HG02970 (cell line): ENCODE data around the gene RDH13.
"Not testable (repeated sequence)": the region's sequence is repeated elsewhere in the genome, so short reads cannot be mapped to it uniquely, and the experiment has no call there.

Experiments
- ATAC-seq: cut with Tn5 transposase; IDR thresholded peaks from one replicate; pipeline ENCODE4 v1.9.1; 2021; ENCODE audit warnings: mild to moderate bottlenecking, moderate library complexity, moderate number of reproducible peaks; ENCODE audit not compliant: unreplicated experiment, low FRiP score

RDH13 gene, protein sequence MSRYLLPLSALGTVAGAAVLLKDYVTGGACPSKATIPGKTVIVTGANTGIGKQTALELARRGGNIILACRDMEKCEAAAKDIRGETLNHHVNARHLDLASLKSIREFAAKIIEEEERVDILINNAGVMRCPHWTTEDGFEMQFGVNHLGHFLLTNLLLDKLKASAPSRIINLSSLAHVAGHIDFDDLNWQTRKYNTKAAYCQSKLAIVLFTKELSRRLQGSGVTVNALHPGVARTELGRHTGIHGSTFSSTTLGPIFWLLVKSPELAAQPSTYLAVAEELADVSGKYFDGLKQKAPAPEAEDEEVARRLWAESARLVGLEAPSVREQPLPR

GRCh38 chr19:55062735-55063491, at the start of gene RDH13:
RDH13 (minus strand) TSS chr19:55063148; CDS start chr19:55063032, 116 bp downstream.
- peak; percentile 89 for ATAC-seq

DNA sequence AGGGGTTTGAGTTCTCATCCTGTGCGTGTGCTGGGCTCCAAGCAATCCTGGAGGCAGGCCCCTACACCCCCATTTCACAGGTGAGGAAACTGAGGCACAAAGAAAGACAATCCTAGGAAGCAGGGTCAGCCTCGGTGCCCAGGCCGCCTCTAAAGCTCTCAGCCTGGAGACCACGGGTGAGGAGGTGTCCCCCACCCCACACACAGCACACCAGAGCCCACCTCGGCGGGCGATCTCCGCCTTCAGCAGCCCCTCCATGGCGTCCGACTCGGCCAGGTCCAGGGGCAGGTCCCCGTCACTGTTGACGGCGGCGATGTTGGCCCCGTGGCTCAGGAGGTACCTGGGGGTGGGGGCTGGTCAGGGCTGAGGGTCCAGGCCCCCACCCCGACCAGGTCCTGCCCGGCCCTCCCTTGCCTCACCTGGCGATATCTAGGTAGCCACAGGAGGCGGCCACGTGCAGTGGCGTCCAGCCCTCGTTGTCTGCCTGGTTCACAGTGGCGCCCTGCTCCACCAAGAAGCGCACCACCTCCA, 49.4 kb upstream of the RDH13 start:
- ATAC-seq = no peak

GRCh38 chr19:55111238-55111831, 48.4 kb upstream of the RDH13 start:
- no peak for ATAC-seq

GRCh38 chr19:55109527-55110291, 46.8 kb upstream of the RDH13 start:
- no peak for ATAC-seq

GRCh38 chr19:55107252-55107651, 44.3 kb upstream of the RDH13 start:
- ATAC-seq = not testable (repeated sequence)

DNA sequence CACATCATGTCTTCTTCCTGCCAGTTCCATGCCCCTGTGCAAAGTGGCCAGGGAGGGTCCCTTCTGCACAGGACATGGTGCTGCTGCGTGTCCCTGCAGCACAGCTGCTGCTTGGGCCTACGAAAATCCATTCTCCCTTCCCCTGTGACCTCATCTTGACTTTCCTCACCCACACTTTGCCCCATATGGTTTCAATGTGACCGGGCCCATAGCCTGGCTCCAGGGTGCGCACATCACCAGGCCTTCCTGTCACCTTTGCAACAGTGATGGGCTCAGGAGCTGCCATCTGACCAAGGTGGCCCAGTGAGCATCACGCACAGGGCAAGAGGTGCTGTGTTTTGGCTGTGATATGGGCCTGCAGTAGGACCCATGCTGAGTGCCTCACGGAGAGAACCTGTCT, 43.6 kb upstream of the RDH13 start:
- ATAC-seq = no peak

GRCh38 chr19:55105237-55105636, 42.3 kb upstream of the RDH13 start:
- no peak for ATAC-seq

GRCh38 chr19:55103190-55103589, 40.2 kb upstream of the RDH13 start:
- ATAC-seq = no peak

- ATAC-seq = no peak
These were observed 38.3 kb upstream of the RDH13 start for GRCh38 chr19:55101261-55101660.

- ATAC-seq = no peak
These were observed 36.9 kb upstream of the RDH13 start for GRCh38 chr19:55099557-55100506.

DNA sequence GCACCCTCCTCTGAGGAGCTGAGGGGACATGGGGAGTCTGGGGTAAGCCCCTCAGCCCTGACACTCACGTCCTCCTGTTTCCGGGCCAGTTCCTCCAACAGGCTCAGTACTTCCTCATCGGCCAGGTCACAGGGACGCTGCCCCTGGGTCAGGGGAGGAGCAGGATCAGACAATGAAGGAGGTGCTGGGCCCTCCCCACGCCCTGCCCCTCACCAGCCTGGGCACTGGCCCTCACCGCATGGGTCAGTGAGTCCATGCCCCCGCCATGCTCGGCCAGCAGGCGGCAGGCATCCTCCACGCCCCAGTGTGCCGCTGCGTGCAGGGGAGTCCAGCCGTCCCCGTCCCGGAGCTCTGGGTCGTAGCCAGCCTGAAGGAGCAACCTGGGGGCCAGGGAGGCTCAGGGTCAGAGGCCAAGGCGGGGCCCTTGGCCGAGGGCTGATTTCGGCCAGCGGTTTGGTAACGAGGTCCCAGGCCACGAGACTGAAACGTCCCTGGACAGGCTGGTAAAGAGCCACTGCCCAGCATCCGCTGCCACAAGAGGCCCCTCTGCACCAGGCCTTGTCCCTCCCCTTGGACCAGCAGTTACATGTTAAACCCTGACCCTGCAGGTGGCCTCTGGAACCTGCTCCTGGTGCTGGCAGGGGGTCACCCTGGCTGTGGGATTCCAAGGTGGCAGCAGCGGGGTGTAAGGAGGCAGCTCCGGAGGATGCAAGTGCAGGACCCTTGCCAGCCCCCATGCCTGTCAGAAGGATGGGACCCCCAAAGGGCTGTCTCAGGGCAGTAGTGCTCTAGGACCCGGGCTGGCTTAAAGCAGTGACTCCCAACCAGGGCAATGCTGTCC, 36.0 kb upstream of the RDH13 start:
- ATAC-seq = no peak

GRCh38 chr19:55097864-55098715, 35.1 kb upstream of the RDH13 start:
- no peak for ATAC-seq

DNA sequence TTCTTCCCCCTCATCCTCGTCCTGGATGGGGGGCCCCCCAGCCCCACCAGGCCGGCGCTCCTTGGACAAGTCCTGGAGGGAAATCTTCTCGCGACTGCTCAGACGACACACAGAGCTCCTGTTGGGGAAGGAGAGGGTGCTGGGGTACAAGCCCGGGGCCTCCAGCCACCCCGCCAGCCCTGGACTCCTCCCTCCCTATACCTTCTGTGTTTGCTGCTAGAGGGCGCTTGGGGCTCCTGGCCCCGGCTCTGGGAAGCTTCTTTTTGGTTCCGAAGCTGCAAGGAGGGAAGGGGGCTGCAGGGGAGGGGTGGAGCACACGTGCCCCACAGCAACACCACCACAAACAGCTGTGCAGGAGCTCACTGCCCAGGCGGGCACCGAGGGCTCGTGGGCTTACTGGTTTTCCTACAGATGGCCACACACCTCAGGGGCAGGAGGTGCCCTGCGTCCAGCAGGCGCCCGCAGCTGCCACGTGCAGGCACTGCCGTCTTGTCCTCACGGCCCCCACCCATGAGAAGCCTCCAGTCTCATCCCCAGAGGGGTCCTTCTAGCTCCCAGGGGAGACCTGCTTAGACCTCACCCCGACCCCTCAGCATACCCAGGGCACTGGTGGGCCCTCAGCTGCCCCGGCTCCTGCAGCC, 33.2 kb upstream of the RDH13 start:
- ATAC-seq = no peak

DNA sequence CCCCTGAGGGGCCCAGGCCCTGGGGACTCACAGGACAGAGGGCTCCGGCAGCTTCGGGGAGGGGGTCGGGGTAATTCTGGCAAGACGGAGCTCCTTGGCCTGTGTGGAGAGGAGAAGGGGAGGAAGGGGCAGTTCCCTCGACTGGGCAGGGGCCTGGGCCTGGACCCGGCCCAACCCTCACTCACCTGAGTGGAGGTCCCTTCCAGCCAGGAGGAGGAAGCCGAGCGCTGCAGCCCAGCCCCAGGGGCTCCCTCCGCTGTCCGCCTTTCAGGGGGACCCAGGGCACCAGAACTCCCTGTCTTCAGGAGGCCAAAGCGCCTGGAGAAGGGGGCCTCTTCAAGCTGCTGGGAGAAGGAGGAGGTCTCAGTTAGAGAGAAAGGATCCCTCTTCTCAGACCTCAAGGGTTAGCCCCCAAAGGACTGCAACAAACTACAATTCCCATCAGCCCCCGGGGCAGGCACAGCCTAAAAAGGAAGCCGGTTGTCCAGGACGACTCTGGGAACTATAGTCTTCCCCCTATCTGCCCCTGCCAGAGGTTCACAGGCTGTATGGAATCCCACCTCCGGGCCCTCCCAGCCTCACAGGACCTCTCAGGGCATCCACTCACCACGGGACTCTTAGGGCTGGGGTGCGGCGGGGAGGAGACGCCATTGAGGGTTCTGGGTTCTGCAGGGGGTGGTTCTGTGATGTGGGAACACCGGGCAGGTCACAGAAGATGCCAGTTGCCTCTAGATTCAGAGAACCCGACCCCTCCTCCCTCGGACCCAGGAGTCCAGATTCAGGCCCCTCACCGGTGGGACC, 32.5 kb upstream of the RDH13 start:
- no peak for ATAC-seq

GRCh38 chr19:55094456-55095259, 31.7 kb upstream of the RDH13 start:
- ATAC-seq = no peak
